KMS-11 (cell line): ENCODE data around the gene RPLP2.

Experiments used
- H2AFZ ChIP-seq: fragments of 200-600 bp; sonication (generic); 2 replicates; pipeline ENCODE4 v1.6.1; 2016; ENCODE audit warnings: antibody characterized with exemption, mixed run types, low read depth
- H3K27ac ChIP-seq: fragments of 200-600 bp; sonication (generic); 2 replicates; pipeline ENCODE4 v1.6.1; 2016; ENCODE audit warnings: mild to moderate bottlenecking, mixed run types
- H3K27me3 ChIP-seq: fragments of 200-600 bp; sonication (generic); 2 replicates; pipeline ENCODE4 v1.6.1; 2017; ENCODE audit warnings: mild to moderate bottlenecking, low read depth, mixed run types, moderate library complexity; ENCODE audit not compliant: insufficient read depth
- H3K36me3 ChIP-seq: fragments of 200-600 bp; sonication (generic); 2 replicates; pipeline ENCODE4 v1.6.1; 2017; ENCODE audit warnings: mild to moderate bottlenecking, mixed run types; ENCODE audit not compliant: insufficient read depth
- H3K4me1 ChIP-seq: fragments of 200-600 bp; sonication (generic); 2 replicates; pipeline ENCODE4 v1.6.1; 2016; ENCODE audit warnings: mild to moderate bottlenecking, low read depth, mixed run types; ENCODE audit not compliant: poor library complexity, severe bottlenecking
- H3K4me2 ChIP-seq: fragments of 200-600 bp; sonication (generic); 2 replicates; pipeline ENCODE4 v1.7.0; 2016; ENCODE audit warnings: mild to moderate bottlenecking, mixed run types
- H3K4me3 ChIP-seq: fragments of 200-600 bp; sonication (generic); IDR thresholded peaks from 2 replicates; pipeline ENCODE4 v1.6.1; 2017; ENCODE audit warnings: low read depth, low read length, mixed read lengths; ENCODE audit not compliant: insufficient read depth
- H3K79me2 ChIP-seq: fragments of 200-600 bp; sonication (generic); 2 replicates; pipeline ENCODE4 v1.6.1; 2016; ENCODE audit warnings: low read depth, mixed run types; ENCODE audit not compliant: insufficient read depth
- H3K9ac ChIP-seq: fragments of 200-600 bp; sonication (generic); 2 replicates; pipeline ENCODE4 v1.6.1; 2016; ENCODE audit warnings: mild to moderate bottlenecking, mixed run types
- H4K20me1 ChIP-seq: fragments of 200-600 bp; sonication (generic); 2 replicates; pipeline ENCODE4 v1.6.1; 2016; ENCODE audit warnings: mild to moderate bottlenecking, mixed run types; ENCODE audit not compliant: insufficient read depth
- TF ChIP-seq, protein P1 (sequence below): fragments of 200-600 bp; sonication (generic); conservative IDR thresholded peaks from 2 replicates; pipeline ENCODE4 v1.6.1; 2017; ENCODE audit warnings: low read depth, mild to moderate bottlenecking, antibody characterized with exemption, low read length, moderate library complexity, mixed read lengths

RPLP2 gene

DNA sequence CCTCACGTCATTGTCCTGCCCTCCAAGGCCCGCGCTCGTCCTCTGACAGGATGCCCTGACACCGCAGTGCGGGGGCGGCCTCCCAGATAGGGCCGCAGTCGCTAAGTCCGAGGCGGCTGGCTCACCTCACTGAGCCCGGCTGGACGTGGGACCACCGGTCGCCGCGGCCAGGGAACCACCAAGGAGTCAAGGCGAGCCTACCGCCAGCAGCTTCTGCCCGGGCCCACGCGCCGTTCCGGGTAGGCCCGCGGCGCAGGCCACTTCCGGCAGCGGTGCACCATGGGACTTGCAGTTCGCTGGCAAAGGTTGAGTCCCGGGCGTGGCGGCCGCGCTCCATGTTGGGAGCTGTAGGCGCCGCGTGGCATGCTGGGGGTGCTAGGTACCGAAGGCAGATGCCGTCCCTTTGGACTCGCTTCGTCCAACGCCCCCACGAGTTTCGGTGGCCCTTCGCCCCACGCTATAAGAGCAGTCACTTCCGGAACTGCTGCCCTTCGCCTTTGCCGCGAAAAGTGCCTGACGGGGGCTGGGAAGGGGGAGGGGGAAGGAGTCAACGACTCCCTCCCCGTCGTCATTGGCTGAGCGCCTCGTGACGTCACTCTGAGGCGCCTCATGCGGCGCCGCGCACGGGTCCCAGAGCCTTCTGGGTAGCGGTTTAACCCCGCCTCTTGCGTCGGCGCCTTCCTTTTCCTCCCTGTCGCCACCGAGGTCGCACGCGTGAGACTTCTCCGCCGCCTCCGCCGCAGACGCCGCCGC, at the start of gene RPLP2:
Gene RPLP2, plus strand, starts transcription at position 681 of the 753 bp plus-strand sequence. CDS start 268 bp downstream, outside the sequence.
- H3K27me3 ChIP-seq = no peaks in the 10 kb centered on the region
- TF ChIP-seq, protein P1, sequence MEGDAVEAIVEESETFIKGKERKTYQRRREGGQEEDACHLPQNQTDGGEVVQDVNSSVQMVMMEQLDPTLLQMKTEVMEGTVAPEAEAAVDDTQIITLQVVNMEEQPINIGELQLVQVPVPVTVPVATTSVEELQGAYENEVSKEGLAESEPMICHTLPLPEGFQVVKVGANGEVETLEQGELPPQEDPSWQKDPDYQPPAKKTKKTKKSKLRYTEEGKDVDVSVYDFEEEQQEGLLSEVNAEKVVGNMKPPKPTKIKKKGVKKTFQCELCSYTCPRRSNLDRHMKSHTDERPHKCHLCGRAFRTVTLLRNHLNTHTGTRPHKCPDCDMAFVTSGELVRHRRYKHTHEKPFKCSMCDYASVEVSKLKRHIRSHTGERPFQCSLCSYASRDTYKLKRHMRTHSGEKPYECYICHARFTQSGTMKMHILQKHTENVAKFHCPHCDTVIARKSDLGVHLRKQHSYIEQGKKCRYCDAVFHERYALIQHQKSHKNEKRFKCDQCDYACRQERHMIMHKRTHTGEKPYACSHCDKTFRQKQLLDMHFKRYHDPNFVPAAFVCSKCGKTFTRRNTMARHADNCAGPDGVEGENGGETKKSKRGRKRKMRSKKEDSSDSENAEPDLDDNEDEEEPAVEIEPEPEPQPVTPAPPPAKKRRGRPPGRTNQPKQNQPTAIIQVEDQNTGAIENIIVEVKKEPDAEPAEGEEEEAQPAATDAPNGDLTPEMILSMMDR = no peak
- peak within 1 kb of the TSS; percentile 64 for H2AFZ ChIP-seq
- H4K20me1 ChIP-seq = no peaks in the 10 kb centered on the region
- H3K79me2 ChIP-seq = peaks cover 45% of the 10 kb centered on the region
- H3K4me2 ChIP-seq = peak within 1 kb of the TSS; percentile 83
- H3K4me1 ChIP-seq = peaks cover 28% of the 10 kb centered on the region
- peaks cover 6% of the 10 kb centered on the region; the same call in 1 of the 2 replicates for H3K36me3 ChIP-seq
- peak within 1 kb of the TSS; percentile 98 for H3K27ac ChIP-seq
- H3K4me3 ChIP-seq = no peak within 1 kb of the TSS
- peak within 1 kb of the TSS; percentile 99 for H3K9ac ChIP-seq

DNA sequence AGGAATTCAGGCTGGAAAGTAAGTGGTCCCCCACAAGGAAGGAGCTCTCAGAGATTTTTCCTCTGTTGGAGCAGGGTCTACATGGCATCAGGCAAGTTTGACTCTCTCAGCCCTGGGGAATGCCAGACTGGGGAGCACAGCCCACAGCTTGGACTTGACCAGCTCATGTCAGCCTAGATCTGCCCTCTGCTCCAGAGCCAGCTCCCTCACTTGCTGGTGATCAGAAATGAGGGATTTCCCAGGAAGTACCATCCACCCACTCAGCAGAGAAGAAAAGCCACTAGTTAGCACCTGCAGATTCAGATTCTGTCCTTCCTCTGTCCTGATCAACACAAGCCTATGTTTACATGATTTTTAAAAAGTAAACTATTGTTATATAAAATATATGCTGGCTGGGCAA, 49.5 kb upstream of the RPLP2 start:
- Histone ChIP-seq H3K4me2 (no peak overlapping the region), H3K79me2 (peaks cover 25% of the 10 kb centered on the region; the same call in 1 of the 2 replicates), H2AFZ (no peak overlapping the region), H3K9ac (no peak overlapping the region), H3K27ac (no peak overlapping the region), H3K27me3 (no peaks in the 10 kb centered on the region), H3K4me3 (no peak overlapping the region), H4K20me1 (no peaks in the 10 kb centered on the region), H3K36me3 (peaks cover 6% of the 10 kb centered on the region; the same call in 1 of the 2 replicates), H3K4me1 (peaks cover 14% of the 10 kb centered on the region)
- TF ChIP-seq, protein P1 = no peak

DNA sequence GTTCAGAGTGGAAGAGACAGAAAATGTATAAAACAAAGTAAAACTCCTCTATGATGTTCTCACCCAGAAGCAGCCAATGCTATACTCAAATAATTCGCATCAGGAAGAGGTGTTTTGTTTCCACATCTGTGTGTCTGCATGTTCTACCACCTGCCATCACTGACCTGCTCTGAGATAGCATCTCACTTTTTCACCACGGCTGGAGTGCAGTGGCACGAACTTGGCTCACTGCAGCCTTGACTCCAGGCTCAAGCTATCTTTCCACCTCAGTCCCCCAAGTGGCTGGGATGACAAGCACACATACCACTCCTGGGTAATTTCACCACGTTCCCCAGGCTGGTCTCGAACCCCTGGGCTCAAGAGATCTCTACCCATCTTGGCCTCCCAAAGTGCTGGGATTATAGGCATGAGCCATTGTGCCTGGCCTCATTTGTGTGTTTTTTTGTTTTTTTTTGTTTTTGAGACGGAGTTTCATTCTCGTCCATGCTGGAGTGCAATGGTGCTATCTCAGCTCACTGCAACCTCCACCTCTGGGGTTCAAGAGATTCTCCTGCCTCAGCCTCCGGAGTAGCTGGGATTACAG, 48.1 kb upstream of the RPLP2 start:
- peaks cover 7% of the 10 kb centered on the region; the same call in 1 of the 2 replicates for H3K36me3 ChIP-seq
- no peak overlapping the region for H2AFZ ChIP-seq
- H4K20me1 ChIP-seq = no peaks in the 10 kb centered on the region
- no peak overlapping the region for H3K4me3 ChIP-seq
- H3K4me1 ChIP-seq = peaks cover 14% of the 10 kb centered on the region
- H3K27me3 ChIP-seq = no peaks in the 10 kb centered on the region
- H3K9ac ChIP-seq = no peak overlapping the region
- H3K4me2 ChIP-seq = no peak overlapping the region
- H3K79me2 ChIP-seq = peaks cover 11% of the 10 kb centered on the region; the same call in 1 of the 2 replicates
- TF ChIP-seq, protein P1 = no peak
- no peak overlapping the region for H3K27ac ChIP-seq

DNA sequence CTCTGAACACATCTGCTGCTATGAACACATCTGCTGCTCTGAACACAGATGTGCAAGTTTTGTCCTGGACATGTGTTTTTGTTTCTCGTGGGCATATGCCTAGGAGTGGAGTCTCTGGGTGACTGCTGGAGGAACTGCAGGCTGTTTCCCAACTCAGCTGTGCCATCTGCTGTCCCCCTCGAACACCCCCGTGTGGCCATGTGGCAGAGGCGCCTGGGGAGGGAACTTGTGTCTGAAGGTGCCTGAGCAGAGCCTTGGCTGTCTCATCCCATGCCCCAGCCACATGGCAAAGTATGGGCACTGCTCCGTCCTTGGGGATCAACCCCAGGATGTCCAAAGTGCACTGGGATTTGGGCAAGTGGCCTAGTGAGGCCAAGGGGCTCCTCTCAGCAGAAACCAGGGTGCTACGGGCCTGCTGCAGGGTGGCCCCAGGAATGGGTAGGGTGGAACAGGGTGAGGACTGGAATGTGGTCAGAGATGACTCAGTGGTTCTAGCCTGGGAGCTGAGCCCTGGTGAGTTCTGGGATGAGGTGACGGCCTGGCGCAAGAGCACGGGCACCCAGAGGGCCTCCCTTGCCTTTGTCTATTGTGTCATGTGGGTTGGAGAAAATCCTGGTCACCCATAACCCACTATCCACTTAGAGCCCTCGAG, 47.2 kb upstream of the RPLP2 start:
- peaks cover 10% of the 10 kb centered on the region; the same call in 1 of the 2 replicates for H3K36me3 ChIP-seq
- peak overlapping the region; percentile 15; the same call in 1 of the 2 replicates for H3K27ac ChIP-seq
- H3K4me1 ChIP-seq = peaks cover 14% of the 10 kb centered on the region
- H4K20me1 ChIP-seq = no peaks in the 10 kb centered on the region
- no peak overlapping the region for H3K4me3 ChIP-seq
- H3K9ac ChIP-seq = no peak overlapping the region
- no peak overlapping the region for H3K4me2 ChIP-seq
- H3K79me2 ChIP-seq = peaks cover 2% of the 10 kb centered on the region; the same call in 1 of the 2 replicates
- no peak overlapping the region for H2AFZ ChIP-seq
- no peaks in the 10 kb centered on the region for H3K27me3 ChIP-seq
- TF ChIP-seq, protein P1 = no peak
